Loucy (cell line): ENCODE results near the gene NOL7.

Experiments
- H2AFZ ChIP-seq: fragments of 200-600 bp; sonication (generic); 2 replicates; pipeline ENCODE4 v1.6.0; 2016; ENCODE audit warnings: antibody characterized with exemption, mild to moderate bottlenecking, low read length, moderate library complexity
- H3F3A ChIP-seq: fragments of 200-600 bp; 2 replicates; pipeline ENCODE4 v1.6.0; 2016; ENCODE audit warnings: antibody characterized with exemption, low read depth, mild to moderate bottlenecking
- H3K27me3 ChIP-seq: fragments of 200-600 bp; sonication (generic); 2 replicates; pipeline ENCODE4 v1.6.1; 2014; ENCODE audit warnings: low read length, mild to moderate bottlenecking; ENCODE audit not compliant: insufficient read depth, poor library complexity, severe bottlenecking
- H3K36me3 ChIP-seq: fragments of 200-600 bp; sonication (generic); 2 replicates; pipeline ENCODE4 v1.6.1; 2016; ENCODE audit warnings: low read length; ENCODE audit not compliant: insufficient read depth
- H3K4me1 ChIP-seq: fragments of 200-600 bp; sonication (generic); 2 replicates; pipeline ENCODE4 v1.5.1; 2014; ENCODE audit warnings: low read length, mild to moderate bottlenecking; ENCODE audit not compliant: insufficient read depth, poor library complexity, severe bottlenecking
- H3K4me2 ChIP-seq: fragments of 200-600 bp; sonication (generic); 2 replicates; pipeline ENCODE4 v1.6.0; 2014; ENCODE audit warnings: antibody characterized with exemption, low read length, low read depth, mild to moderate bottlenecking; ENCODE audit not compliant: poor library complexity, severe bottlenecking
- H3K4me3 ChIP-seq: fragments of 200-600 bp; sonication (generic); 2 replicates; pipeline ENCODE4 v1.5.1; 2014; ENCODE audit warnings: low read length, mild to moderate bottlenecking, mixed read lengths; ENCODE audit not compliant: poor library complexity, severe bottlenecking
- H3K79me2 ChIP-seq: fragments of 200-600 bp; sonication (generic); 2 replicates; pipeline ENCODE4 v1.6.1; 2014; ENCODE audit warnings: low read length; ENCODE audit not compliant: insufficient read depth
- H3K9ac ChIP-seq: fragments of 200-600 bp; sonication (generic); 2 replicates; pipeline ENCODE4 v1.6.0; 2014; ENCODE audit warnings: mild to moderate bottlenecking, low read depth, low read length, moderate library complexity; ENCODE audit not compliant: poor library complexity, severe bottlenecking
- H3K9me2 ChIP-seq: fragments of 200-600 bp; sonication (generic); replicated peaks from 2 replicates; pipeline ENCODE4 v1.6.1; 2016; ENCODE audit warnings: low read depth, low read length, mixed read lengths
- H3K9me3 ChIP-seq: fragments of 200-600 bp; sonication (generic); 2 replicates; pipeline ENCODE4 v1.6.1; 2014; ENCODE audit warnings: mild to moderate bottlenecking, antibody characterized with exemption, low read length, low read depth; ENCODE audit not compliant: insufficient read depth
- H4K20me1 ChIP-seq: fragments of 200-600 bp; sonication (generic); 2 replicates; pipeline ENCODE4 v1.6.0; 2014; ENCODE audit warnings: antibody characterized with exemption, low read length, mild to moderate bottlenecking; ENCODE audit not compliant: insufficient read depth, poor library complexity, severe bottlenecking
- EZH2phosphoT487 ChIP-seq: fragments of 200-600 bp; IDR thresholded peaks from 2 replicates; pipeline ENCODE4 v1.6.1; 2018; ENCODE audit warnings: antibody characterized with exemption, mild to moderate bottlenecking, moderate library complexity, borderline replicate concordance
- TF ChIP-seq, protein P1 (sequence below): fragments of 200-600 bp; sonication (generic); conservative IDR thresholded peaks from 2 replicates; pipeline ENCODE4 v1.5.1; 2014; ENCODE audit warnings: mild to moderate bottlenecking, antibody characterized with exemption, low read length

Gene NOL7

DNA sequence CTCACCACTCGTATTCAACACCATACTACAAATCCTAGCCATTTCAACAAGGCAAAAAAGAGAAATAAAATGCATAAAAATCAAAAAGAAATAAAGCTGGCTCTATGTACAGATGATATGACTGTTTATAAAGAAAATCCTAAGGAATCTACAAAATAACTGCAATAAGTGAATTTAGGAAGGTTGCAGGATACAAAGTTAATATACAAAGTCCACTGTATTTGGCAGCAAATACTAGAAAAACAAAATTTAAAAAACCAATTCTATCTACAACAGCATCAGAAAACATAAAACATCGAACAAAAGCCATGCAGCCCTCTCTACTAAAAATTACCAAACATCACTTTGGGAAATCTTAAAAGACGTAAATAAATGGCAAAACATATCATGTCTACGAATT lies 48.9 kb downstream of the NOL7 start:
- peaks cover 54% of the 10 kb centered on the region for H3K4me1 ChIP-seq
- H3K27me3 ChIP-seq, result no peaks in the 10 kb centered on the region
- H2AFZ ChIP-seq, result no peak overlapping the region
- H3K9me2 ChIP-seq, result no peaks in the 10 kb centered on the region
- H3K4me3 ChIP-seq, result no peak overlapping the region
- no peak overlapping the region for H3K4me2 ChIP-seq
- H3K9me3 ChIP-seq, result no peaks in the 10 kb centered on the region
- H3K79me2 ChIP-seq, result peaks cover 100% of the 10 kb centered on the region
- peaks cover 90% of the 10 kb centered on the region for H4K20me1 ChIP-seq
- H3K9ac ChIP-seq, result no peak overlapping the region
- H3K36me3 ChIP-seq, result no peaks in the 10 kb centered on the region
- 0 out of 2 replicates have a peak, but pooled peaks cover 2% of the 10 kb centered on the region for H3F3A ChIP-seq
- no peak for TF ChIP-seq EZH2phosphoT487
- TF ChIP-seq, protein P1, sequence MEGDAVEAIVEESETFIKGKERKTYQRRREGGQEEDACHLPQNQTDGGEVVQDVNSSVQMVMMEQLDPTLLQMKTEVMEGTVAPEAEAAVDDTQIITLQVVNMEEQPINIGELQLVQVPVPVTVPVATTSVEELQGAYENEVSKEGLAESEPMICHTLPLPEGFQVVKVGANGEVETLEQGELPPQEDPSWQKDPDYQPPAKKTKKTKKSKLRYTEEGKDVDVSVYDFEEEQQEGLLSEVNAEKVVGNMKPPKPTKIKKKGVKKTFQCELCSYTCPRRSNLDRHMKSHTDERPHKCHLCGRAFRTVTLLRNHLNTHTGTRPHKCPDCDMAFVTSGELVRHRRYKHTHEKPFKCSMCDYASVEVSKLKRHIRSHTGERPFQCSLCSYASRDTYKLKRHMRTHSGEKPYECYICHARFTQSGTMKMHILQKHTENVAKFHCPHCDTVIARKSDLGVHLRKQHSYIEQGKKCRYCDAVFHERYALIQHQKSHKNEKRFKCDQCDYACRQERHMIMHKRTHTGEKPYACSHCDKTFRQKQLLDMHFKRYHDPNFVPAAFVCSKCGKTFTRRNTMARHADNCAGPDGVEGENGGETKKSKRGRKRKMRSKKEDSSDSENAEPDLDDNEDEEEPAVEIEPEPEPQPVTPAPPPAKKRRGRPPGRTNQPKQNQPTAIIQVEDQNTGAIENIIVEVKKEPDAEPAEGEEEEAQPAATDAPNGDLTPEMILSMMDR, result no peak

DNA sequence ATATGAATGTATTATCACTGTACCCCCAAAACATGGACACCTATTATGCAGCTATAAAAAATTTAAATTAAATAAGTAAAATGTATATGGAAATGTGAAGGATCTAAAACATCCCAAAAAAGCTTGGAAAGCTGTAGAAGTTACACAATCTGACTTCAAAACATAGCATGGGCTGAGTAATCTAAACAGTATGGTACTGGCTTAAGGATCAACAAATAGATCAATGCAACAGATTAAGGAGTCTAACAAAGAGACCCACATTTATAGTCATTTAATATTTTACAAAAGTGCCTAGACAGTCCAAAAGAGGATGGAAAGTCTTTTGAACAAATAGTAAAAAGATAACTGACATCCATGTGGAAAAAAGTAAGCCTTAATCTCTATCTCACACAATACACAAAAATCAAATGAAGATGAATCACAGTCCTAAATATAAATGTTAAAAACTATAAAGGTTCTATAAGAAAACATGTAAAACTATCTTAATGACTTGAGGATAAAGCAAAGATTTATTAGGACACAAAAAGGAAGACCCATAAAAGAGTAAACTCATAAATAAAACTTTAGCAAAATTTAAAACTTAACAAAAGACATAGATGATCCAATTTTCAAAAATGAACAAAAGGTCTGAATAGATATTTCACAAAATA lies 49.7 kb downstream of the NOL7 start:
- Histone ChIP-seq H3K36me3 (0 out of 2 replicates have a peak, but pooled peaks cover 6% of the 10 kb centered on the region), H3K9ac (no peak overlapping the region), H3K4me1 (peaks cover 55% of the 10 kb centered on the region), H3F3A (0 out of 2 replicates have a peak, but pooled peaks cover 2% of the 10 kb centered on the region), H4K20me1 (peaks cover 90% of the 10 kb centered on the region), H2AFZ (no peak overlapping the region), H3K79me2 (peaks cover 100% of the 10 kb centered on the region), H3K4me2 (peak overlapping the region; percentile 23), H3K9me3 (no peaks in the 10 kb centered on the region), H3K9me2 (no peaks in the 10 kb centered on the region), H3K4me3 (no peak overlapping the region), H3K27me3 (no peaks in the 10 kb centered on the region)
- TF ChIP-seq EZH2phosphoT487, result no peak
- TF ChIP-seq, protein P1, result no peak

DNA sequence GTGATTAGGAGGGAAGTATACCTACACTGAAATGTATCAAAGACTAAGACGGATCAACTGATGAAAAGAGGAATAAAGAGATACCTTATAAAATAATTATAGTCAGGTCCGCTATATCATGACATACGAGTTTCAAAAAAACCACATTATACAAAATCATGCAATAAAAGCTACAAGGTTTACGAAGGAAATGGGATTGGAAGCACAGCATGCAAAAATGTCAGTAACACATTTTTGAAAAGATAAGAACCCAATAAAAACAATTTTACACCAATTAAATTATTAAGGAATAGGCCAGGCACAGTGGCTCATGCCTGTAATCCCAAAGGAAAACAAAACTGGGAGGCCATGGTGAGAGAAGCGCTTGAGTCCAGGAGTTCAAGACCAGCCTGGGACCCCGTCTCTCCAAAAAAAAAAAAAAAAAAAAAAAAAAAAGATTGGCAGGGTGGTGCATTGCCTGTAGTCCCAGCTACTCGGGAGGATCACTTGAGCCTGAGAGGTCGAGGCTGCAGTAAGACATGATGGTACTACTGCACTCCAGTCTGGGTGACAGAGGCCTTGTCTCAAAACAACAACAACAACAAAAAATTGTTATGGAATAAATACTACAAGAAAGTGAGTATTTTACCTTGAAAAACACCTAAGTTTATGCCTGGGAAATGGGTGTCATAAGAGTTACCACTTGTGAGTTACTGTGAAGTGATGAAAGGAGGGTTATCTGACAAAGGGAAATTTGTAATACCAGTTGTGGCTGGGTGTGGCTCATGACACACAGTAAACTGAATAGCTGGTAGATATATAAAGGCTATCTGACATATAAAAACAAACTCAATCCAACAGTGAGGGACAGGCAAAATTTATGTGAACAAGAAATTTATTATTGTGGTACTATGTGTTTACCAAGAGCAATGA lies 51.3 kb downstream of the NOL7 start:
- H3K4me2 ChIP-seq, result peak overlapping the region; percentile 23
- H3F3A ChIP-seq, result 0 out of 2 replicates have a peak, but pooled peaks cover 2% of the 10 kb centered on the region
- no peaks in the 10 kb centered on the region for H3K9me2 ChIP-seq
- TF ChIP-seq, protein P1, result no peak
- TF ChIP-seq EZH2phosphoT487, result no peak
- peaks cover 55% of the 10 kb centered on the region for H3K4me1 ChIP-seq
- H2AFZ ChIP-seq, result no peak overlapping the region
- H3K36me3 ChIP-seq, result 0 out of 2 replicates have a peak, but pooled peaks cover 11% of the 10 kb centered on the region
- no peaks in the 10 kb centered on the region for H3K27me3 ChIP-seq
- H3K79me2 ChIP-seq, result peaks cover 100% of the 10 kb centered on the region
- H4K20me1 ChIP-seq, result peaks cover 78% of the 10 kb centered on the region
- H3K9ac ChIP-seq, result no peak overlapping the region
- no peaks in the 10 kb centered on the region for H3K9me3 ChIP-seq
- H3K4me3 ChIP-seq, result no peak overlapping the region
